Occipital lobe (tissue), 2 donors: ENCODE measurements around the gene COG5. TPM values are rescaled to one million over a fixed set of nuclear protein-coding genes. Genes with fewer than 3 reads are reported as not detected.
"Not testable (repeated sequence)": the region's sequence is repeated elsewhere in the genome, so short reads cannot be mapped to it uniquely, and the experiment has no call there.

ENCODE experiments used
- DNase-seq: peaks from one replicate; lab custom pipeline; 2025; lab: John Stamatoyannopoulos, UW
- total RNA-seq: library from RNA; depleted of rRNA; stranded (reverse); fragments of >200 nt; gene quantifications from one replicate; pipeline ENCODE4 v1.2.3, GENCODE V29; 2014

Gene COG5
- total RNA-seq, 1 donor from 2014 or later: 46.2 TPM

DNA sequence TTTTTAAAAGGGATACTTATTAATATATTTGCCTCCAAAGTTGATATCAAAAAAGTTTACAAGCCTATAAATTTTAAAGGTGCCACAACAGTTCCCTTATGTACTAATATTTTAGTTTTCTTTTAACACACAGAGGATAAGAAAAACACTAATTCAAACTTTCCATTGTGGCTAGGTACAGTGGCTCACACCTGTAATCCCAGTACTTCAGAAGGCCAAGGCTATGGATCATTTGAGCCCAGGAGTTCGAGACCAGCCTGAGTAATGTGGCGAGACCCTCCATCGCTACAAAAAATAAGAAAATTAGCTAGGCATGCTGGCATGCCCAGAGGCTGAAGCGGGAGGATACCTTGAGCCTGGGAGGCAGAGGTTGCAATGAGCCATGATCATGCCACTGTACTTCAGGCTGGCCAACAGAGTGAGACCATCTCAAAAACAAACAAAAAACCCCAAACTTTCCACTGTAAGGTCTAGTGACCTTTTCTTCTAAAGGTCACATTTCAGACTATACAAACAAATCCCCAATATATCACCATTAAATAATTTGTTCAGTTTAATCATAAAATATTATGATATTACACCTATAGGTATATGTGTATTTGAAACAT is 287.4 kb downstream of the COG5 start:
- DNase-seq: no peak

DNA sequence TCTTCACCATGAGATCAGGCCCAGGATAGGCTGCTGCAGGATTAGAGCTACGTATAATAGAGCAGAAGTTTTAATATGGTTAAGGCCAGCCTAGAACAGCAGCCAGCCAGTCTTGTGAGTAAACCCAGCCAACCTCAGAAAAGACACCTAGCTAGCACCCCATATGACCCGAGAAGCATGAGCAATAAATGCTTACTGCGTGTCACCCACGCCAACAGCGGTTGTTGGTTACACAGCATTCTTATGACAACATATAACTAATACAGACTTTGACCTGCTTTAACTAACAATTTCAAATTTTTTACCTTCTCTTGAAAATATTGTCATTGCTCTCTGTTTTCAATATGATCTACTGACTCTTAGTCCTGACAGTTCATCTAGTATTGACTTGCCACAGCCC is 289.2 kb downstream of the COG5 start:
- no peak for DNase-seq

DNA sequence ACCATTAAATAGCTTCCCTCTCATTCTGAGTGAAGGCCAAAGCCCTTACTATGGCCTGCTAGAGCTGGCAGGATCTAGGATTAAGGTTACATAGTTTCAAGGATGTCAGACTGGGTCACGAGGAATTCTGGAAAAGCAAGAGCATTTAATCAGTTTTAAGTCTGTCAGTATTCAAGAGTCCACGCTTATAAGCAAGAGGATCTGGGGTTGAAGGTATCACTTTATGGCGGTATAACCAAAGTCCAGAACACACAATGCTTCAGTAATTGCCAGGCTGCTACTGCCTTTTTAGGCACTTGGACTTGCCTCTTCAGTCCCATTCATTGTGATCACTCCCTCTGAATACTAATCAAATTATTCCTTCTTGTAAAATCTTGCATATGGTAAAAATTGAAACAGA is 293.9 kb downstream of the COG5 start:
- DNase-seq: no peak

DNA sequence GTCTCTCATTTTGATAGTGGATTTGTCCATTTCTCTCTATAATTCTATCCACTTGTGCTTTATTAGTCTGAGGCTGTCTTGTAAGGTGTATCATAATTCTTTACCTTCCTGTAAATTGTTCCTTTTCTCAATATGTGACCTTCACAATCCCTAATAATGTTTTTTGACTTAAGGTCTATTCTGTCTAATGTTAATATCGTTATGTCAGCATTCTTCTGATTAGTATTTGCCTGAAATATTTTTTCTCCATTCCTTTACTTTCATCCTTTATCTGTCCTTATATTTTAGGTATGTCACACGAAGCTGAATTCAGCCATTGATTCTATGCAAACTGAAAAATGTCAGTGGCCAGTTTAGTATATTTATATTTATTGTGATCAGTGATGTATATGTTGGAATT is 295.1 kb downstream of the COG5 start:
- no peak for DNase-seq

DNA sequence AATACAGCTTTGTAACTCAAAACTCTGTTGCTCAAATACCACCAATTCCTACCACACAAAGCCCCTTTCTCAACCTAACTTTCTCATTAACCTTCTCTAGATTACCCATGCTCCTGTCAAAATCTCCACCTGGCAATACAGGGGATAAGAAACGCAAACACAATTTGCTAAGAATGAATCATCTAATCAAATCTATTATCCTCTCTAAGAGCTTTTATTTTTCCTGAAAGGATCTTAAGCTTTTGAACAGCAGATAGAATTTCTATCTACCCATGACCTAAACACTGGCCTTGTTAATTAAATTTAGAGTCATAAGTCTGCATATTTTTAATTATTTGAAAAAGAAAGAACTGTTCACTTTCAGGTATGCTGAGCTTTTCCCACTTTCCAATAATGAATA is 296.6 kb downstream of the COG5 start:
- no peak for DNase-seq

DNA sequence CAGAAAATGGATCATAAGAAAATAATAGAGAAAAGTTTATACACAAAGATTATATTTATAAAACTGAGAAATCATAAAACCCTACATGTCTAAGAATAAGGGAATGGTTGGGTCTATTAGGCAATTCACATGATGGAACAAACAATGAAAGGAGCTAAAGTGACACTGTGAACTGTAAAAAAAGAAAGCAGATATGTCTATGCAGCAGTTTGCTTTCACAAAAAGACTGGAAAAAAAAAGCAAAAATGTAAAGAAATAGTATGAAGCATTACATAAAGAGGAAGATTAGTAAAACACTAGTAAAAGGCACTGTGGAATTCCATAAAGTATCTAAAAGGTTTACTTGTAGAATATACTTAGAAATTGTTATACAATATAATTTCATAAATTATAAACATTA is 299.0 kb downstream of the COG5 start:
- DNase-seq: no peak

DNA sequence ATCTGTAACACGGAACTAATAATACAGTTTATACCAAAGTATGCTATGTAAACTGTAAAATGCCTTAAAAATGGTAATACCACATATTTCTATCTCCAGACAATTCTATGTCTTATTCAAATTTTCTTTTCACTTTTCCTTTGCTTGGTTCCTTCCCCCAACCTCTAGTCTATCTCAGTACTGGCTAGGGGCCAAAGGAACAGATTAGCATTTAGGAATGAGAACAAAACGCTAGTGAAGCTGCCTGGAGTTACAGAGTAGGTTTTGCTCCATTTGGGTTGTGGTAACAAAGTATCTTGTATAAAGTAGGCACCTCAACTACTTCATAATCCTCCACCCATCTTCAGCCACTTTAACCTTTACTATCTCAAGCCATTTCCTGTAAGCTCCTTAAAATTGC is 300.9 kb downstream of the COG5 start:
- DNase-seq: no peak

DNA sequence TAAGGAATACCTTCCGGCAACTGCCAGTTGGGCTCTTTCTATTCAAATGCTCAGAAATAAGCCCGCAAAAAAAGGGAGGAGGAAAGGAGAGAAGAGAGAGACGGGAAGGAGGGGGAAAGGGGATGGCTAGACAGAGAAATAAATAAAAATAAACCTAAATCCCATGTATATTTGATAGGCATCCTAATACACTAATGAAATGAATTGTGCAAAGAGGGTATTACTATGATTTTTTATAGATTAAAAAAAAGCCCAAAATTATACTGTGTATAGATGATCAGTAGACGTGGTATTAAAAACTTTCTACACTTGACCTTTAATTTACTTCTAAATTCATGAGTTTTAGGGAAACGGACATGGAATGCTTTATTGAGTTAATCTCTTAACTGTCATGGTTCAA is 305.0 kb downstream of the COG5 start:
- DNase-seq: no peak

DNA sequence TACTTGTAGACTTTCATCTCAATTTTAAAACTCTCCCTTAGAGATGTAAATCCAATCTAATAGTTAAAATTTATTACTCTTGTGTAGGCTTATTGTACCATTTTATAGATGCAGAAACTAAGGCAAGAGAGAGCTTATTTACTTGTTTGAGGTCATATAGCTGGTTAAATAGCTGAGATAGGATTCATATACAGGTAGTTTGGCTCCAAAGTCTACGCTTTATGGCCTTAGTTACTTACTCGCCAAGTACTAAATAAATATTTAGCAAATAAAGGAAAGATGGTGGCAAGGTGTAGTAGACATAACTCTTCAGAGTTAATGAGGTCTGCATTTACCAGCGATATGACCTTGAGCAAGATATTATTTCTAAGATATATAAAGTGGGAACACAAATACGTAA is 308.1 kb downstream of the COG5 start:
- DNase-seq: no peak

DNA sequence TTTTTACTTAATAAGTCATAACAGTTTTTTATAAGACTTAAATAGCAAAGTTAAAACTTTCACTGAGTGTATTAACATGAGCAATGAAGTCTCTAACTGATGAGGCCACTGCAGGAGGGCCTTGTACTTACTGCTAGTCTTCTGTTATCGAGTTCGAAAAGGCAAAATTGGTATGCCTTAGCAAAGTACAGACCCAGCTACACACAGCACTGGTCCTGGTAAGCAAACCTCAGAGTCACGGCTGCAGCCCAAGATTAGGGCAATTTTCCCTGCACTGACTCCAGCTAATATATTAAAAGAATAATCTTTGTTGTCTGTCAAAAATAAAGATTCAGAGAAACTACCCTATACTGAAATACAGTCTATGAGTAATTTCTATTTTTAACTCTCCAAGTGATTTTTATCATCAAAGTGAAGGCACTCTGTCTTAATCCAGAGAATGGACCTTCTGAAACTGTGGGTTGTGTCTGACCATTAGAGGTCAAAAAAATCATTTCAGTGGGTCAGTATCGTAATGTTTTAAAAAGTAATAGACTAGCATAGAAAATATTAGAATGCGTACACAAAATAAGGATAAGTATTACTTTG is 309.2 kb downstream of the COG5 start:
- DNase-seq: no peak

DNA sequence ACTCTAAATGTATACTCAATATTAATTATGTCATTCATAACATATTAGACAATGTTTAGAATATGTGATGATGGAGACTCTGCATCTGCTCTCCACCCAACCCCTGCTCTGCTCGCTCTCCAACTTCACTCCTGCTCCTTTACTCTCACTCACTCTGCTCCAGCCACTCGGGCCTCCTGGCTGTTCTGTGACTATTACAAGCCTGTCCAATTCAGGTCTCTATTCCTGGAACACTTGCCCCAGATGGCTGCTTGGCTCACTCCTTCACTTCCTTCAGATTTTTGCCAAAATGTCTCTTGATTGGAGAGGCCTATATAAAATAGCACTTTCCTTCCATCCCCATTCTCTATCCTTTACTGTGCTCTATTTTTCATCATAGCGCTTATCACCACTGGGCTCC is 310.1 kb downstream of the COG5 start:
- DNase-seq: peak; percentile 18

DNA sequence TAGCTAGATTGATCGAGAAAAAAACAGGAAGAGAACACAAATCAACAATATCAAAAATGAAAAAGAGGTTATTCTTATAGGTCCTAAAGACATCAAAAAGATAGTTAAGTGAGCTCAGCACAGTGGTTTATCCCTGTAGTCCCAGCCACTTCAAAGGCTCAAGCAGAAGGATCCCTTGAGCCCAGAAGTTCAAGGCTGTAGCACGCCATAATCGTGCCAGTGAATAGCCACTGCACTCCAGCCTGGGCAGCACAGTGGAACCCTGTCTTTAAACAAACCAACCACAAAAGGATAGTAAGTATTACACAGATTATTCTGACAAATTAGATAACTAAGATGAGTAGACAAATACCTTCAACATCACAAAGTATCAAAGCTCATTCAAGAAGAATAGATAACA is 311.8 kb downstream of the COG5 start:
- DNase-seq: no peak

DNA sequence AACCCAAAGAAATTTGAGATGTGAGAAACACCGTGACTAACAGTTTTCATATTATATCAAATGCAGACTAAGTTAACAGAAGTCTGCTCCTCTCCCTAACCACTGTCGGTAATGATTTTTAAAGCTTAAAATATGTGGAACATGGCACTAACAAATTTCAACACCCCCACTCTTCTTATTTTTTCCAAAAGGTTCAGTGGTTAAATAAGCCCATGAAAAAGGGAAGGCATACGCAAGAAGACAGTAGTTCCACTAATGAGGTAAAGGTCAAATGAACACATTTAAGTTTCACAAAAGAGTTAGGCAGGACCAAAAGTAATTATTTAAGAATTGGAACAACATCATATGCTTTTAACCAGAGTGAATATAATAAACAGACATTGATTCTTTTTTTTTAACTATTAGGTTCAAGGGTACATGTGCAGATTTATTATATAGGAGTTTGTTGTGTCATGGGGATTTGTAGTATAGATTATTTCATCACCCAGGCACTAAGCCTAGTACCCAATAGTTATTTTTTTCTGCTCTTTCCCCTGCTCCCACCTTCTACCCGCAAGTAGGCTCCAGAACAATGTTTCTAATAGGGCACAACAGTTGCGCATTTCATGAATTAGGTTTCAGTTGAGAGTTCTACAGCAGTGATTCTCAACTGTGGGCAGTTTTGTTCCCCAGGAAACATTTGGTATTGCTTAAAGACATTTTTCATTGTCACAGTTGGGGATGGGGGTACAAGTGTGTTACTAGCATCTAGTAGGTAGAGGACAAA is 315.0 kb downstream of the COG5 start:
- DNase-seq: no peak

DNA sequence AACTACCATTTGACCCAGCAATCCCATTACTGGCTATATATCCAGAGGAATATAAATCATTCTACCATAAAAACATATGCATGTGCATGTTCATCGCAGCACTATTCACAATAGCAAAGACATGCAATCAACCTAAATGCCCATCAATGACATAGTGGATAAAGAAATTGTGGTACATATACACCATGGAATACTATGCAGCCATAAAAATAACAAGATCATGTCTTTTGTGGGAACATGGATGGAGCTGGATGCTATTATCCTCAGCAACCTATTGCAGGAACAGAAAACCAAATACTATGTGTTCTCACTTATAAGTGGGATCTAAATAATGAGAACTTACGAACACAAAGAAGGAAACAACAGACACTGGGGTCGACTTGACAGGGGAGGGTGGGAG is 316.9 kb downstream of the COG5 start:
- not testable (repeated sequence) for DNase-seq

DNA sequence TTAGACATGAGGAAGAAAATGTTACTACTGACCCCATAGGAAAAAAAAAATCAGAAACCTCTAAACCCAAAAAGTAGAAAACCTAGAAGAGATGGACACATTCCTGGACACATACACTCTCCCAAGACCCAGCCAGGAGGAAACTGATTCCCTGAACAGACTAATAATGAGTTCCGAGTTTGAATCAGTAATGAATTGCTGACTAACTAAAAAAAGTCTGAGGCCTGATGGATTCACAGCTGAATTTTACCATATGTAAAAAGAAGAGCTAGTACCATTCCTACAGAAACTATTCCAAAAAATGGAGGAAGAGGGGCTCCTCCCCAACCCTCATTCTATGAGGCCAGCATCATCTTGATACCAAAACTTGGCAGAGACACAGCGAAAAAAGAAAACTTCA is 319.1 kb downstream of the COG5 start:
- DNase-seq: no peak

DNA sequence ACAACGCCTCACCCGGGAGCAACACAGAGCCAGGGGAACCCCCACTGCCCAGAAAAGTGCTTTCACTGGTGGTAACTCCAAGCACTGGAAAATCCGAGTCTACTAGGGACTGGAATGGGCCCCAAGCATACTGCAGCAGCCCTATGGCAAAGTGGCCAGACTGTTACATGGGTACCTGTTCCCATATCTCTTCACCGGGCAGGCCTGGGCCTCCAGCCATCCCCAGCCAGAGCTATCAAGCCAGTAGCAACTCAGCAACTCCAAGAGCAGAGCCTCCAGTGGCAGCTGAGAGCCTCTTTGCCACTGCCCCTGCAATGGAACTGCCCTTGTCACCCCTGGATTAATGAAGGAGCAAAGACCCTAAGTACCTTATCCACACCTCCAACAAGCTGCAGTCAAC is 321.5 kb downstream of the COG5 start:
- no peak for DNase-seq

DNA sequence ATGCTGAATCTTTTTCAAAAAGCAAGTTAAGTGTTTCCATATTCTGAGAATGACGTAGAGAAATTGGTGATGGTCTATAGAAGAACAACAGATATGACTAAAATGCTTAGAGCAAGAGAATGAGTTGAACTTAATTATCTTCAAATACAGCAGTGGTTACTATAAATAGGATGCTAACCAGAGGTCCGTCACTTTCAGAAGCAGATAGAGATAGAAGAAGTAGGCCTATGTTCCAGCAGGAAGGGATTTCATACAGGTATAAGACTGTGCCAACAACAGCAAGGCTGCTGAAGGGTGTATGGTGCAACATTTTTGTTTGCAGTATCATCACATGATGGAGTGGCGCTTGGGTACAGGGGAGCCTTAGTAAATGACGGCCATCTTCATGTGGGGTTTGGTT is 326.3 kb downstream of the COG5 start:
- DNase-seq: no peak

DNA sequence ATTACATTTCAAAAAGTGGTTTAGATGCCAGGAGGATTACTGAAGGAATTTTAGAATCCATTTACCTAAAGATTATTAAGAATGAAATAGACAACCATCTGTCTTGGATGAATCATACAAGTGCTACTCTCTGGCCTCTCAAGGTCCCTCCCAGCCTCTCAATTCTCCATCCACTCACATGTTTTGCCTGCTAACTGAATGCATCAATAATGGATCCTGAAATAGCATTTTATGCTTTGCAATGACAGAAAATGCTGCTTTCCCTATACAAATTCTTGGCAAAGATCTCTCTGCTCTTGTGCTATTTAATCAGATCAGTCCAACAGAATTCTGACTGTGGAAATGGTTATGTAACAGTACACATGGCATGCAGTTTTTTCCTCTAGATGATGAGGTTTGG is 326.9 kb downstream of the COG5 start:
- DNase-seq: no peak

DNA sequence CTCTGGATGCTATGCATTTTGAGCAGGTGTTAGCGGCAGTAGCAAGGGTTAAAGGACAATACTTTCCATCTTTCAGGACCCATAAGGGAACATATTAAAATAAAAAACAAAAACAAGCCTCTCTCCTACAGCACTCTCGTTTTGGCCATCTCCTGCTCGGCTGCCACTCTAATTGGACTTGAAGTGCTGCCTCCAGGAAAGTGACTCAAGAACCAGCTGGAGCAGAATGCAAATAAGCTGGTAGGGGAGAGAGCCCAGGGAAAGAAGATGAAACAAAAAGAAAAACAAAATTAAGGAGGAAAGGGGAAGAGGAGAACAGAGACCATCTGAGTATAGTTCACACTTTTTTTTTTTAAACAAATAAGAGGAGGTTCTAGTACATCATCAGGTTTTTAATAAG is 329.3 kb downstream of the COG5 start:
- DNase-seq: peak; percentile 46

DNA sequence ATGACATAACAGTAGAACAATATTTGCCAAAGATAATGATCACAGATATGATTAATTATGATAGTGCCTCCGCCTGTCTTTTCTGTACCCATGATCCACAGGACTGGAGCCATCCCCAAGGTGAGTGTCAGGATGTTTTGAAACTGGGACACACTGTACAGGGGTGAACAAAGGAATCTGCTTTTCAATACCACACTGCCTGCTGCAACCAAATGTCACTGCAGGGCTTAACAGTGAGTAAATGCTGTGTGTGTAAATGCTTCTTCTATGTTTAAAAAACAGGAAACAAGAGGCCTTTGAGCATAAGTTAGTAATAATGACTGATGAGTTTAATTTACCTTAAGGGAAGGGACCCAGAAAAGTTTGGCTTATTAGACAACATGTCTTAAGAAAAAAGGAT is 329.7 kb downstream of the COG5 start:
- no peak for DNase-seq

DNA sequence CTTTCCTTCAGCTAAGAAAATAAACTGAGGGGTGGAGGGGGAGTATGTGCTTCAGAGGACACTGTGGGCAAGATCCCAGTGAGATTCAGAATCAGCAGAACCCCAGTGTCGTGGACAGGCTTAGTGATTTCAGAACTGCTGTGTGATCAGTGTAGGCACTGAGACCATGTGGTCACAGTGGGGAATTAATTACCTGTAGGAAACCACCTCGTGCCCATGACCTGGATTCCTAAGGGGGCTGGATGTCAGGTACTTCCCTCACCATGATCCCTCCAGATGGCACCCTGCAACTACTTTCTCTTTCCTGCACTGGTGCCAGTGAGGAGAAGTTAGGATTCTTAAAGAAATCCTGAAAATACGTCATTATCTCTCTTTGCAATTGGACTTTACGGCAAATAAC is 330.5 kb downstream of the COG5 start:
- no peak for DNase-seq

DNA sequence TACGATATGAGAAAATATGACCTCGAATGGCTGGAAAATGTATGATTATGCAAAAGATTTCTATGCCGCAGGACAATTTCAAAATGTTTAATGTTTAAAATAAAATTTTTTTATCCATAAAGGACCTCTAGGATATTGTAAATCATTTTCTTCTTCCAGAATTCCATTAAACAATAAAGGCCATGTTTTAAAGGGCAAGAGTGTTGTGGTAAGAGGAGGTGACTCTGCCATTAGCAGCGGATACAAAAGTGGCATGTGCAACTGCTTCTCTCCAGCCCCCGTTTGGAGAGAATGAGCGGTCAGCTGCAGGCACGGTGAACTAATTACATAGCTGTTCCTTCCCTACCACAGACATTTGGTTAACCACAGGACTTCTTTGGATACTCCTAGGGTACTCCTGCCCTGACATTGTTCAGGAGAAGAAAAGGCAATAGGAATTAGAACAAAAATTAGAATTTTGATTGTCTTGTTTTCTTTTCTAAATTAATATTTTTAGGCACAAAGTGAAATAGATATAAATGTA is 331.1 kb downstream of the COG5 start:
- DNase-seq: no peak

DNA sequence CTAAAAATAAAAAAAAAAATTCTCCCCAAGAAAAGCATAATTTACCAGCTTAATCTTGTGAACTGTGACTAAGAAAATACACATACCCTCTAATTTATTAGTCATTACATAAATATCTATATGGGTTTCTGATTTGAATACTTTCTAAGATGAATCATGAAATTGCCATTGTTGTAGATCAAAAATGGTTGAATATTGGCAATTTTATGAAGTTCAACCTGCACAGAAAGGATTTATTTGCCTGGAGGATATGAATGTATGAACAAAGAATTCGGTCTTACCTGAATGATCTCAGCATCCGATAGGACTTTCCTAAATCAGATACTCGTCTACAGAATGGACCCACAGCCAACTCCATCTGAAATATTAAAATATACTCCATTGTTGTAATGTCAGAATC is 333.4 kb downstream of the COG5 start:
- no peak for DNase-seq
